HG03196 (cell line): ENCODE measurements around the gene ATP5F1B.
"Not testable (repeated sequence)": the region's sequence is repeated elsewhere in the genome, so short reads cannot be mapped to it uniquely, and the experiment has no call there.

Experiments used
- ATAC-seq: cut with Tn5 transposase; IDR thresholded peaks from one replicate; pipeline ENCODE4 v1.9.1; 2021; ENCODE audit not compliant: unreplicated experiment

ATP5F1B gene

DNA sequence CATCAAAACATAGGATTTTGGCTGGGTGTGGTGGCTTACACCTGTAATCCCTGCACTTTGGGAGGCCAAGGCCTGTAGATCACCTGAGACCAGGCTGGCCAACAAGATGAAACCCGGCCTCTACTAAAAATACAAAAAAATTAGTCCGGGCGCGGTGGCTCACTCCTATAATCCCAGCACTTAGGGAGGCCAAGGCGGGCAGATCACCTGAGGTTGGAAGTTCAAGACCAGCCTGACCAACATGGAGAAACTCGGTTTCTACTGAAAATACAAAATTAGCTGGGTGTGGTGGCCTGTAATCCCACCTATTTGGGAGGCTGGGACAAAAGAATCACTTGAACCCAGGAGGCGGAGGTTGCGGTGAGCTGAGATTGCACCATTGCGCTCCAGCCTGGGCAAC, 2.2 kb upstream of the ATP5F1B start:
- ATAC-seq = not testable (repeated sequence)

DNA sequence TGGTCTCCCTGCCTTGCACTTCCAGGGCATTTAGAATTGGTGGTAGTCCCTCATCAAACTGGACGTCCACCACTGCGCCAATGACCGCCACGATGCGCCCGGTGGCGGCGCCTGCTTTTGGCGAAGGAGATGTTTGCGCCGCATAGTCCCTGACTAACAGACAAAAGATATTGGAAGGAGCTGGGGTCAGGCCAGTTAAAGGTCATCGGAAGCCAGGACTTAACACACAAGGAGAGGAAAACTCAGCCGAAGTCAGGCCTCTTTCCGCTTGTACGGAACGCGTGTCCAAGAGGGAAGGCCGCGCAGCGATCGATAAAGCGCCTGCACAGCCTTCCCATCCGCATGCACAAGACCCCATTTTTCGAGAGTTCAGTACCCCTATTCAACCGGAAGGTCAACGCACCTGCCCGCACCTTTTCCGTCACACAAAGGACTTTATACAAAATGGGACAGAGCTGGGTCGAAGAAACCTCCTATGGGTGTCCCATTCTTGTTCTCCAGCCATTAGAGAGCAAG, 525 bp downstream of the ATP5F1B start:
- no peak for ATAC-seq

GRCh38 chr12:56644654-56645053, 1.1 kb downstream of the ATP5F1B start:
- no peak for ATAC-seq

DNA sequence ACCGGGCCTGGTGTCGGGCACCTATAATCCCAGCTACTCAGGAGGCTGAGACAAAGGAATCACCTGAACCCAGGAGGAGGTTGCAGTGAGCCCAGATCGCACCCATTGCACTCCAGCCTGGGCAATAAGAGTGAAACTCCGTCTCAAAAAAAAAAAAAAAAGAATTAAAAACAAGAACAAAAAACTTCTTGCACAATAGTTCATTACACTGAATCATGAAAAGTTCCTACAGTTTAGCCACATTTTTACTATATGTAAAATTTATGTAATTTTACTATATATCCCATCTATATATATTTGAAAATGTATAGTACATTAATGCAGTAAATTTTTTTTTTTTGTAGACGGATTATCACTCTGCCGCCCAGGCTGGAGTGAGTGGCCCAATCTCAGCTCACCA, 4.6 kb downstream of the ATP5F1B start:
- ATAC-seq = no peak

DNA sequence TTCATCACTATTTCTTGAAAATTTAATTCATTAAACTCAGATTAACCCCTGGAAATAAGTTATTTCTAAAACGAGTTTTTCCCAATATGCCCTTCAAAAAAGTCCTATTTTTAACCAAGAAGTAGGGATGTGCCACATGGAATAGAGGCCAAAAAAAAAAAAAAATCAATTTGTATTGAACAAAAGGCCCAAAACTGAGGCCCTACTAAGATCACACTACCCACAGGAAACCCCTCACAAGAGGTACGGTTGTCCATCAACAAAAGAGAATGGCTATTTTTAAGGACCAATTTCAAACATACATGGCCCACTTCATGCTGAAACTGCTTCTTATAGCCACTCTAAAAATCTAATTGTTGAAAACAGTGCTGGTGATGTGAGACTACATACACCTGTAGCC, 8.2 kb downstream of the ATP5F1B start:
- no peak for ATAC-seq

DNA sequence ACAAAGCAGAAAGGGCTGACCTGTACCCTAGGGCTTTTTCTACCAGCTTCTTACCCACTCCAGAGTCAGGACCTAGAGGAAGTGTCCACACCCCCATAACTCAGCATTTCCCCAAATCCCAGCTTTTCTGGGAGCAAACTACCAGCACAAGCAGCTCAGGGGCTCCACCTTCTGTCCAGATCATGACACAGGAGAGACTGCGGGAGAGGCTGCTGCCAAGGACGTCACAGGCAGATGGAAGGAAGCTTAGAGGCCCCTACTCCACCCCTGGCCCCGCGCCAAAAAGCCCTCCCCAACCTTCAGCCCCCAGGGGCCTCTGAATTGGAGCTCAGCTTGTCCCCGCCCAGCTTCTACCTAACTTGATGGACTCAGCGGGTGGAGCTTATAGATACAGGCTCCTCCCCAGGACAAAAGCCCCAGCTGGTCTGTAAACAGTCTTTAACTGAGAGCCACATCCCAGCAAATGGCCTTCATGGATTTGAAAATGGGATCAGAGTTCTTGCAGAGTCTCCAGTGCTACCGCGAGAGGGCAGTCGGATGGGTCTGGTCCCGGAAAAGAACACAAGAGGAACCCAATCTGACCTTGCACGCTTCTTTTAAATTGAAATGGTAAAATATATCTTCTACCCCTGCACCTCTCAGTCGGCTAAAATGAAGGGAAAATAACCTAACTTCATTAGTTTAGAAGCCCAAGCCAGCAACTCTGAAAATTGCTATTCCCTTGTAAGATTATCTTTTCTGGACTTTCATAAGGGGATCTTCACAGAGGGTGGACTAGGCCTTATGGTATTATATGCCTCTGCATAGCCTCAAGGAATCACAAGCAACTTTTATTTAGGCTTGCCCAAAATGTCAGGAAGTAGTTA, 8.9 kb downstream of the ATP5F1B start:
- ATAC-seq = peak; percentile 46

DNA sequence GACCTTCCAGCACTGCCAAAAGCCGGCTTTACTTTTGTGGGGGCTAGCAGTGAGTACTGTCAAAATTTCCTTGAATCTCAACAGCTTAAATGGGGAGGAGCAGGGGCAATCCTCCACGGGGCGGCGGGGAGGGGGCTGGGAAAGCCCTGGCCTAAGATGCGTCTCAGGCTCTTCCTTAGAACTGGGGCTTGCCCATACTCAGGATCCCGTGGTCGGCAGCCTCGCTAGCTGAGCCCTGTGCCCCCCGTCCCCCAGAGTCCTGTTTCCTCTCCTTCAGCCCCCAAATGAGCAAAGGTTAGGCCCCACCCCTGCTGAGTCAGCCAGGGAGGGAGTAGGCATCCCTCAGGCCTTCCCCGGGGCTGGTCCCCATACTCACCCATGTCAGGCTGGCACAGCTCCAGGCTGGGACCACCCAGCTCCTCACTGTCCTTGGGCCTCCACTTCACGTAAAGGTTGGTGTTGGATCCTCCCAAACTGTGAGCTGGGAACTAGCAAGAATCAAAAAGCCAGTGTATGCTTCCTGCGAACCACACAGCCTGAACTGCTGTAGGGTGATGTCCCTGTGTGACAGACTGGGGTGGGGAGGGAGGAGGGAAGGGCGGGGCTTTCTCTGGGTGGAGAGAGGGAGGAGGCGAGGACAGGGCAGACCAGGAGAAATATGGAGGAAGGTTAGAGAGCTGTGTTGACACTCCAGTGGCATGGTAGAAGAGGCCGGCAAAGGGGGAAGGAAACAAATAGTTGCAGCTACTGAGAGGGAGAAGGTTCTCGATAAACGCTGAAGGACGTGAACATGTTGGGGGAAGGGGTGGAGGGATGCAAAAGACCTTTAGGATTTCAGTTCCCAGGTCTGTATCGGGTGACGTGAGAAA, 9.7 kb downstream of the ATP5F1B start:
- ATAC-seq = peak; percentile 36

GRCh38 chr12:56634837-56635791, 10.7 kb downstream of the ATP5F1B start:
- ATAC-seq = peak; percentile 30

DNA sequence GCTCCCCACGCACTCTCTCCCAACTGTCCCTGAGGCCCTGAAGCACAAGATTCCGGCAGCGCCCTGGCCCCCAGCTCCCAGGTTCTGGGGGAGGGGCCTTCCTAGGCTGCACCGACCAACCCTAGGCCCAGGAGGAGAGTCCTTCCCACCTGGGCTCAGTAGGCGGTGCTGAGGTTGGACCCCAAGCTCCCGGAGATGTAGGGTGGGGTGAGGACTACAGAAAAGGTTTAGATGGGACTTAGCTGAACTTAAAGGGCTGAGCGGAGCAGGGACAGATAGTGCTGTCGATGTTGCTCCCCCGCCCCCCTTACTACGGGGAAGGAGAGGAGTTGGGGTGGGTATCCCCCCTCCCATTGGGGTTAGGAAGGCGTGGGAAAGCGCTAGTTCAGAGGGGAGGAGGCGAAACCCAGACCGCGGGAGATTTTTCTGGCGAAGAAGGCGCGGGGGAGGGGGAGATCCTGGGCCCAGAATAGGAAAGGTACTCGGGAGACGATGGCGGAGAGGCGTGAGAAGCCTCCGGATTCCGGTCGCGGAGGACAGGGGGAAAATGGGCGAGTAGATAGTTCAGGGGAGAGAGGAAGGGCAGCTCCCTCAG, 11.4 kb downstream of the ATP5F1B start:
- no peak for ATAC-seq

DNA sequence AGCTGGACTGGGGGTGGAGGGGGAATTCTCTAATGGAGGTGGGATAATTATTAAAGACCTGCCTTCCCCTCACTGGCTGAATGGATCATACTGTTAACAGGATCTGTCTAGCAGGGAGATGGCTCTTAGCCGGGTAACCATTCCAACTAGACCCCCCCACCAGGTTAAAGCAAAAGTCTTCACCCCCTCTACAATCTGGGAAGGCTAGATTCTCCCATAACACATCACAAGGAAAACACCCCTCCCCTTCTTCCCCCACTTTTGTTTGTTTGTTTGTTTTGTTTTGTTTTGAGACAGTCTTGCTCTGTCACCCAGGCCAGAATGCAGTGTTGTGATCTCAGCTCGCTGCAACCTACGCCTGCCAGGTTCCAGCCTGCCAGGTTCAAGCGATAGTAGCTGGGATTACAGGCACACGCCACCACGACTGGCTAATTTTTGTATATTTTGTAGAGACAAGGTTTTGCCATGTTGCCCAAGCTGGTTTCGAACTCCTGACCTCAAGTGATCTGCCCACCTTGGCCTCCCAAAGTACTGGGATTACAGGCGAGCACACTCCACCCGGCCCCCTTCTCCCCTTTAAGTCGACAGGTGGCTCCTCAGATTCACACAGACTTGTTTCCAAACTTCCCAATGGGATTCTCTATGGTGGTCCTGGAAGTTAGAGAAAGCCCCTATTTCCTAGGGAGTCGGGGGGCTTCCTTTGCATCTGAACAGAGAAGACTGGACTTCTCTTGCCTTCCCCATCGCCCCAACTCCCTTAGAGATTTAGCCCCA, 12.1 kb downstream of the ATP5F1B start:
- ATAC-seq = no peak

DNA sequence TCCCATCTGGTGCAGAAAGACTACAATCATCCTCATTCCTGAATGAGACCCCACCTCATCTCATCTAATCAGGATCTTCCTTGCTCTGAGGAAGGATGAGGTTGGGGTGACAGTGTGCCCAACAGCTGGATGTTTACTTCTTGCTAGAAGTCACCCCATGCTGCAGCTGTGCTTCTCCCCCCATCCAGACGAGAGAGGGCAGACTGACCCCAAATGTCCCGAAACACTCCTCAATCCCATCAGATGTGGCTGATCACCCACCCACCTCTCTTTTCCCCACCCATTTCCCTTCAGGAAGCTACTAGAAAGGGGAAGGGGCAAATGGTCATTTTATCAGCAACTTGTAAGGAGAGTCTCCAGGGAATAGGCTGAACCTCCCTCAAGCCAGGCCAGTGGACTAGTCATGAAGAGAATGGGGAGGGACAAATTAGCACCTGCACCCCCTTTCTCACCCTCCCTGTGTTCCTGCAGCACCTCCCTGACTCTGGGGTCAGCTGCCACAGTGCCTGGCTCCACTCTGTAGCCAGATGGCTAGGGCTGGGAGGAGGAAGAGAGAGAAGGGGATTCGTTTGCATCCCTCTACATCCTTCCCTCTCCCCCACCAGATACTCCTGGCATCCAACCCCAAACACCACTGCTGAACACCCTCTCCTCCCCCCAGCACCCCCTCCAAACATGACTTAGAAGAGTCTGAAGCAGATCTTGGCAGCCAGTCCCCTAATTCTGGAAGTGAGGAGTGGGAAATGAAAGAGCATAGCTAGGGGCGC, 12.9 kb downstream of the ATP5F1B start:
- no peak for ATAC-seq

DNA sequence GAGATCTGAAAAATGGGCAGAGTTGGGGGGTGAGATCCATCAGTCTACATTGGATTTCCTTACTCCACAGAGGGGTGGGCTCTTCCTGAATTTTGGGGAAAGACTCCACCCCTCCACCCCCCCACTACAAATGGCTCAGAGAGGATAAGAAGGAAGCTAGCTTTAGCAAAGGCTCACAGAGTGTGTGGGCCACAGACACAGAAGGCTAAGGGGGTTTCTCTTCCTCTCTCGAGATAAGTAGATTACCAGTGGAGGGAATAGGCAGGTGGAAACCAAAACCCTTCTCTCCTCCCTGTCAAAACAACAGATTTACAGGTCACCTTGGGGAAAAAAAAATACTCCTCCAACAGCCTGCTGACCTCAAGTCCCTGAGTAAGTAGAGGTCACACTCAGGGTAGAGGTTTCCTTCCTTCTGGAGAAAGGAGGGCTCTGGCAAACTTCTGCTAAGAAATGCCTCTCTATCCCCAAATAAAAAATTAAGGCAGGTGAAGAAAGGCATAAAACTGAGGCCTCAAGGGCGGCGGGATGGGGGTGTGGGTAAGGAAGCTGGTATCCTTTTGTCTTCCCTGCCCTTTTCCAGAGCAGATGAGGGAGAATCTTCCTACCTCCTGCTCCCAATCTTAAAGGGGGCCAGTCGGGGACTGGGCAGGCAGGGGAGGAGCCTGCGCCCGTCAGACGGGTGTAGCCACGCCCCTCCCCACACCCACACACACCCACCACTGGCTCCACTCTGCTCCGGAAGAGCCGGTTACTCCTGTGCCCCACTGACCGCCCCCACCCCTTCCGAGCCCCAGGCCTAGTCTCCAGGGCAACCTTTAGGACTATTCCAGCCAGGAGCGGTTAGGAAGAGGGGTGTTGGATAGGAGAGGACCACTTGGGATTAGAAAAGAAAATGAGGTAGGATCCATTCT, 13.7 kb downstream of the ATP5F1B start:
- peak; percentile 22 for ATAC-seq

DNA sequence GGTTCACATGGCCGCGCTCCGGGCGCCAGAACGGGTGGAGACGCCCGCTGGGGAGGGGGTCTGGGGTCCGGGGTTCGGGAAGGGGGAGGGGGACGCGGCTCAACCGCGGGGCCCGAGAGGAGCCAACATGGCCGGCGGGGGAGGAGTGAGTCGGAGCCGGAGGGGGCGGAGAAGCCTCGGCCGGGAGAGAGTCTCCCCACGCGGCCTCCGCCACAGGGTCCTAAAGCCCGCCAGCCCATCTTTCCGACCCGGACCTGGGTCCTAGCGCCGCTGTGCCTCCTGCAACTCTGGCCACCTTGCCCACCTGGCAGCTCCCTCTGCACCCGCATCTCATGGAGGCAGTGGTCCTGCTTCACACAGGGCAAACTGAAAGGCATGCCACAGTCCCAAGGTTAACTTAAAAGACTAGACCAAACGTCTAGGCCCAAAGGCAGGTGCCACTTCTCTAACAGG, 15.6 kb downstream of the ATP5F1B start, which contains the start of gene BAZ2A:
Gene BAZ2A (minus strand): TSS at position 147 of the 453 bp plus-strand sequence. CDS start 12,796 bp downstream, outside the sequence.
- peak; percentile 50 for ATAC-seq

- no peak for ATAC-seq
Measured at GRCh38 chr12:56629459-56630179, 16.2 kb downstream of the ATP5F1B start.

DNA sequence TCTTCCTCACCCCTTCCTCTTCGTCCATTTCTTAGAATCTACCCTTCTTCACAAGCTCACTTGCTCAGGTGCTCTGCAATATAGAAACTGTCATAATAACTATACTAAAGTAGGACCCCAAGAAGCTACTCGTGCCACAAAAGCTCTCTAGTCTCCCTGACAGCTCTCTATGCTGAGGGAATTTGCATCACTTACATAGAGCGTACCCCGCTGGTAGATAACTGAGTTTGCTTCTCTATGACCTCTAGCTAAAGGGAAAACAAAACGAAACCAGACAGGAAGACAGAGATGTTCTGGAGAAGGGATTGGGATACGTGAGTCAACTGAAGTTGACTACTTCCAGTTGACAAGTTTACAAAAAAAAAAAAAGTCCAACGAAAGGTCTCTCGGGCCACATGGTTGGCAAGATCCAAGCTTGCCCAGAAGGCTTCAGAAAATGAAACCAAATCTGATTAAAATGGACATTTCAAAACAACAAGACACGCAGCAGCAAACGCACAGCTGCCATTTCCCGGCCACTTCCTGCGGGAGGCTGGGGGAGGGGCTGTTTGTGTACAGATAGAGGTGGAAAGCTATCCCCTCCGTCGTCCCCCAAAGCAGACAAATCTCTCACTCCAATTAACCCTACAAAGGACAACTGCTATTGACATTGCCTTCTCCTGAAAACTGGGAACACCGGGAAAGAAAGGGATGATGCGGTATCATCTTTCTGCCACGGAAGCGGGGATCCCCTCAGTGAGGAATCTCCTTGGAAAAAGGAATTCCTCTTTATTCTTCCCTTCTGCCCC, 16.9 kb downstream of the ATP5F1B start:
- no peak for ATAC-seq

- ATAC-seq = no peak
Measured at GRCh38 chr12:56626701-56627100, 19.1 kb downstream of the ATP5F1B start.
